SH-SY5Y (cell line): ENCODE data around the gene CENPT.

Experiments used
- GATA2 ChIP-seq: IDR thresholded peaks from 2 replicates; pipeline ENCODE4 v1.6.1; 2011; ENCODE audit warnings: mild to moderate bottlenecking, low read depth, low read length
- GATA3 ChIP-seq: IDR thresholded peaks from 2 replicates; pipeline ENCODE4 v1.6.1; 2011; ENCODE audit warnings: low read depth, mild to moderate bottlenecking, low read length, moderate library complexity

DNA sequence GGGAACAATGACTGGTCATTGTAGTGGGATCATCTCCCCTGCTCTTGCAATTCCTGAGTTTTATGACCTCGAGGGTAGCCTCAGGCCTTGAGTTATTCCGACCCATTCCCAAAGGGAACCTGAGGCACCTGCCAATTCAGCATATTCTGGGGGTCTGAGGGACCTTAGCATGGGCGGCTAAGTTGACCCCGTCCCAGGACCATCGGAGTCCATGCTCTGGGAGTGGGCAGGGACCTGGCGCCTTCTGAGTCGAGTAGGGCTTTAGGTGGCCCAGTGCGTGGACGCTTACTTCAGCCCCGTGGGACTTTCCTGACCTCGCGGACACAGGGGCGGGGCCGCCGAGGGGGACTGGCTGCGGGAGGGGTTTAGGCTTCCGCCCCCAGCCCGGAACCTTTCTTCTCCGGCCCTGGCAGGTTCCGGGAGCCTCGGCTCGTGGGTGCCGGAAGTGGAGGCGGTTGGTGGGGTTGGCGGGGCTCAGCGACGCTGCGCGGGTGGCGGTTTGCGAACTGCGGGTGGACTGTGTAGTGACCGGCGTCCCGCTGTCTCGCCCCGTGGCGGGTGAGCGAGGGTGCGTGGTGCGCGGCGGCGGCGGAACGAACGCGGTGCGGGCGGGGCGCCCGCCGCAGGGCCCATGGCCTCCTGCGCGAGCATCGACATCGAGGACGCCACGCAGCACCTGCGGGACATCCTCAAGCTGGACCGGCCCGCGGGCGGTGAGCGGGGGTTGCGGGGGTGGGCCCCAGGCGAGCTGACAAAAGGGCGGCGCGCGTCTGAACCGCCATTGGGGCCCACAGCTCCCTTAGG lies 25.3 kb upstream of the CENPT start, which contains the start of gene EDC4:
- TF ChIP-seq GATA2 = no peak
- TF ChIP-seq GATA3 = no peak
